Endodermal cell (in vitro differentiated cells): ENCODE measurements around the gene POMC. TPM values are rescaled to one million over a fixed set of nuclear protein-coding genes. Genes with fewer than 3 reads are reported as not detected.
A peak's percentile ranks its signal among the peaks of the same experiment; 100 is the strongest.

ENCODE experiments used
- DNase-seq: peaks from one replicate; pipeline ENCODE4 v3.0.0-alpha.2; 2017
- H3K27ac ChIP-seq: 2 replicates; pipeline ENCODE4 v1.5.1; 2013; ENCODE audit warnings: mild to moderate bottlenecking, low read depth, low read length, moderate library complexity
- H3K27me3 ChIP-seq: 2 replicates; pipeline ENCODE4 v1.6.1; 2013; ENCODE audit warnings: mild to moderate bottlenecking, low read length, moderate library complexity; ENCODE audit not compliant: insufficient read depth, control insufficient read depth, poor library complexity, severe bottlenecking
- H3K36me3 ChIP-seq: 2 replicates; pipeline ENCODE4 v1.7.0; 2013; ENCODE audit warnings: mild to moderate bottlenecking, low read length, moderate library complexity; ENCODE audit not compliant: control insufficient read depth, insufficient read depth
- H3K4me1 ChIP-seq: one replicate; pipeline ENCODE4 v1.7.0; 2013; ENCODE audit warnings: low read length; ENCODE audit not compliant: control insufficient read depth, insufficient read depth
- H3K4me3 ChIP-seq: 2 replicates; pipeline ENCODE4 v1.5.1; 2013; ENCODE audit warnings: mild to moderate bottlenecking, low read length, moderate library complexity
- H3K9ac ChIP-seq: 2 replicates; pipeline ENCODE4 v1.6.1; 2013; ENCODE audit warnings: mild to moderate bottlenecking, low read length, moderate library complexity; ENCODE audit not compliant: poor library complexity, severe bottlenecking; ENCODE audit errors: extremely low read depth
- H3K9me3 ChIP-seq: 2 replicates; pipeline ENCODE4 v1.6.1; 2013; ENCODE audit warnings: mild to moderate bottlenecking, low read length, moderate library complexity; ENCODE audit not compliant: control insufficient read depth
- H3K27ac Mint-ChIP-seq: 2 replicates; pipeline ENCODE4 v1.8.0; 2020; ENCODE audit warnings: mixed read lengths
- H3K27me3 Mint-ChIP-seq: 2 replicates; pipeline ENCODE4 v1.8.0; 2021; ENCODE audit warnings: mild to moderate bottlenecking, mixed read lengths; ENCODE audit not compliant: insufficient read depth
- H3K36me3 Mint-ChIP-seq: 2 replicates; pipeline ENCODE4 v1.8.0; 2020; ENCODE audit warnings: low read depth, mixed read lengths
- H3K4me1 Mint-ChIP-seq: 2 replicates; pipeline ENCODE4 v1.8.0; 2020; ENCODE audit warnings: mixed read lengths
- H3K4me3 Mint-ChIP-seq: 2 replicates; pipeline ENCODE4 v1.8.0; 2020; ENCODE audit warnings: mild to moderate bottlenecking, moderate library complexity, mixed read lengths
- H3K9me3 Mint-ChIP-seq: 2 replicates; pipeline ENCODE4 v1.8.0; 2020; ENCODE audit warnings: mild to moderate bottlenecking, mixed read lengths
- WGBS, 2 experiments: methylation state at CpG; one replicate each; pipeline versions ENCODE4 v1.1.5 to v1.1.7; 2013; ENCODE audit warnings: missing lambda C conversion rate in 2 of 2, mixed read lengths in 1 of 2; ENCODE audit not compliant: insufficient coverage in 1 of 2, insufficient read length in 1 of 2; 5-methylcytosine and 5-hydroxymethylcytosine counted together
- total RNA-seq, 2 donors: library from RNA; stranded (reverse); fragmentation: NEBNext Ultra II Directional in 1 of 2; extraction: Animal tissue kit (Norgen Biotek cat#: 25700) in 1 of 2; gene quantifications; 2 replicates in 1 of 2; 3 replicates in 1 of 2; pipeline ENCODE4 v1.2.1, GENCODE V29; 2021
- TF ChIP-seq, protein P1 (sequence below): fragments of 200-600 bp; sonication (generic); conservative IDR thresholded peaks from 2 replicates; pipeline ENCODE4 v1.5.0; 2021; ENCODE audit warnings: antibody characterized with exemption, mild to moderate bottlenecking

POMC gene
- total RNA-seq, 2 donors from 2014 or later: 10.9 to 14.5 TPM

DNA sequence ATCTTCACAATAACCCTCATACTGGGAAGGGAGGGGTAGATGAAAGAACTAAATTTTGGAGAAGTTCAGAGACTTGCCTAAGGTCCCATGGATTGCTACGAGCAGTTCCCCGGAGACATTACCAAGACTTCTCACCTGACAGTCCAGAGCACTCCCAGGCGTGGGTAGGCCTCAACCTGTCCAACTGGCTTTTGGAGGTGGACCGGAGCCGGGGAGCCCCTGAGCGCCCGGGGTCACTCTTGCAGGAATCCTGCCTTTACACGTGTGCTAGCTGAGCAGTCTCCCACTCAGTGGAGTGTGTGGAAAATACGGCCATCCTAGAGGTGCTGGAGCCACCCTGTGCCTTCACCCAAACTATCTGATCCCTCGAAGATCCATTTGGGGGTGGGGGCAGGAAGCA is 8.0 kb downstream of the POMC start:
- Mint-ChIP-seq H3K27me3 (no peaks in the 10 kb centered on the region), H3K9me3 (no peaks in the 10 kb centered on the region), H3K4me1 (peaks cover 29% of the 10 kb centered on the region), H3K4me3 (no peak overlapping the region), H3K36me3 (peaks cover 2% of the 10 kb centered on the region), H3K27ac (no peak overlapping the region)
- Histone ChIP-seq H3K4me1 (peaks cover 3% of the 10 kb centered on the region), H3K27ac (no peak overlapping the region), H3K9me3 (no peaks in the 10 kb centered on the region), H3K27me3 (no peaks in the 10 kb centered on the region), H3K4me3 (no peak overlapping the region), H3K36me3 (no peaks in the 10 kb centered on the region), H3K9ac (no peak overlapping the region)
- WGBS, 2 experiments: 94 to 96% methylated on average over 8 to 10 of the region's 10 CpGs
- DNase-seq: no peak
- TF ChIP-seq, protein P1, sequence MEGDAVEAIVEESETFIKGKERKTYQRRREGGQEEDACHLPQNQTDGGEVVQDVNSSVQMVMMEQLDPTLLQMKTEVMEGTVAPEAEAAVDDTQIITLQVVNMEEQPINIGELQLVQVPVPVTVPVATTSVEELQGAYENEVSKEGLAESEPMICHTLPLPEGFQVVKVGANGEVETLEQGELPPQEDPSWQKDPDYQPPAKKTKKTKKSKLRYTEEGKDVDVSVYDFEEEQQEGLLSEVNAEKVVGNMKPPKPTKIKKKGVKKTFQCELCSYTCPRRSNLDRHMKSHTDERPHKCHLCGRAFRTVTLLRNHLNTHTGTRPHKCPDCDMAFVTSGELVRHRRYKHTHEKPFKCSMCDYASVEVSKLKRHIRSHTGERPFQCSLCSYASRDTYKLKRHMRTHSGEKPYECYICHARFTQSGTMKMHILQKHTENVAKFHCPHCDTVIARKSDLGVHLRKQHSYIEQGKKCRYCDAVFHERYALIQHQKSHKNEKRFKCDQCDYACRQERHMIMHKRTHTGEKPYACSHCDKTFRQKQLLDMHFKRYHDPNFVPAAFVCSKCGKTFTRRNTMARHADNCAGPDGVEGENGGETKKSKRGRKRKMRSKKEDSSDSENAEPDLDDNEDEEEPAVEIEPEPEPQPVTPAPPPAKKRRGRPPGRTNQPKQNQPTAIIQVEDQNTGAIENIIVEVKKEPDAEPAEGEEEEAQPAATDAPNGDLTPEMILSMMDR: no peak

DNA sequence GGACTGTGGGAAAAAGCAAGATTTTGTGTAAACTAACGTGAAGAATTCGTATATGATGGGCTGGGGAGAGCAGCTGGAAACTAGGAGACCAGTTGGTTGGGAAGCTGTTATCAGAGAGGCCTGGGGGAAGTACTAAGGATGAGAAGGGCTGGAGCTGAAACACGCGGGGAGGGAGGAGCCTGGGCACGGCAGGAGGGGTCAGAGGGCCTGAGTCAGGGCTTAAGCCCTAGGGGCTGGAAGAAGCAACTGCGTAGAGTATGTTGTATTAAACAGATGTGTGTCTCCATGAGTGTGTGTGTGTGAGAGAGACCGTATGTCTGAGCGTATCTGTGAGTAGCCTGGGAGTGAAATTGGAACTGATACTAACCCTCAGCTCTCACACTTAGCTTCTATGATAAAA is 8.4 kb downstream of the POMC start:
- Mint-ChIP-seq H3K36me3 (peaks cover 2% of the 10 kb centered on the region), H3K27me3 (no peaks in the 10 kb centered on the region), H3K4me3 (no peak overlapping the region), H3K4me1 (peaks cover 25% of the 10 kb centered on the region), H3K9me3 (no peaks in the 10 kb centered on the region), H3K27ac (no peak overlapping the region)
- TF ChIP-seq, protein P1: peak; percentile 59
- Histone ChIP-seq H3K4me3 (no peak overlapping the region), H3K27me3 (no peaks in the 10 kb centered on the region), H3K4me1 (peaks cover 3% of the 10 kb centered on the region), H3K36me3 (no peaks in the 10 kb centered on the region), H3K9ac (no peak overlapping the region), H3K9me3 (no peaks in the 10 kb centered on the region), H3K27ac (no peak overlapping the region)
- DNase-seq: peak; percentile 87
- 68 to 85% methylated on average over 2 to 8 of the region's 8 CpGs for WGBS, 2 experiments

DNA sequence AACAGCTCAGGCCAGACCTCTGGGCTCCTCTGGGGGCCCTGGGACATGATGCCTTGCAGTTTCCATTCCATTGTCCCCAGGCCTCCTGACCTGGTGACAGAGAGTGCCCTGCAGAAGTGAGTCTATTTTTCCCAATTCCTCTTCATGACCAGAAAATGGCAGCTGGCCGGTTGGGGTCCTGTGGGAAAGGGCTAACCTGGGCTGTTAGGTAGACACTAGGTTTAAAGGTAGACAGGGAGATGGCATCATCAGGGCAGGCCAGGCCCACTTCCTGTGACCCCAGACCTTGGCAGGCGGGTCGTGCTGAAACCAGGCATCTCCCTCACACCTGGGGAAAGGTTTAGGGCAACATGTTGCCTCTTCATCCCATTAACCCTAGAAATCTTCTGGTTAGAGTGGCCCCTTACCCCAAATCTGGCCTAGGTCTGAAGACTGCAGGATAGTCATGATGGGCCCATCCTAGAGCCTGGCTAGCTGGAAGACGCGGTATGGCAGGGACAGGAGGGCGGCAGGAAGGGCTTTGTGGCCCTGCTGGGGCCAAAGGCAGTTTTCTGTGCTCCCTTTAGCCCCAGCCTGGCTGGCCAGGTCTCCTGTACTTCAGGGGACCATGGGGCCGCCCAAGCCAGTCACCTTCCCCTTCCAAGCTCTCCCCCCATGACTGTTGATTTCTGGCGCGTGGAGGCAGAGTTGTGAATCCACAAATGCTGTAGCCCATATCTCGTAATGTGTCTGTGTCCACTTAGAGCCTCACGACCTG is 10.1 kb downstream of the POMC start:
- Mint-ChIP-seq H3K4me3 (no peak overlapping the region), H3K27ac (no peak overlapping the region), H3K4me1 (peaks cover 12% of the 10 kb centered on the region), H3K27me3 (no peaks in the 10 kb centered on the region), H3K9me3 (no peaks in the 10 kb centered on the region), H3K36me3 (peaks cover 2% of the 10 kb centered on the region)
- no peak overlapping the region for H3K4me3 ChIP-seq
- H3K27me3 ChIP-seq: no peaks in the 10 kb centered on the region
- no peaks in the 10 kb centered on the region for H3K36me3 ChIP-seq
- TF ChIP-seq, protein P1: no peak
- no peak for DNase-seq
- no peak overlapping the region for H3K9ac ChIP-seq
- no peaks in the 10 kb centered on the region for H3K9me3 ChIP-seq
- WGBS, 2 experiments: 92 to 94% methylated on average over 7 to 11 of the region's 11 CpGs
- H3K4me1 ChIP-seq: peaks cover 3% of the 10 kb centered on the region
- no peak overlapping the region for H3K27ac ChIP-seq
